ENCODE measurements around the gene ABHD12.
"Not testable (repeated sequence)": the region's sequence is repeated elsewhere in the genome, so short reads cannot be mapped to it uniquely, and the experiment has no call there.

Gene ABHD12

DNA sequence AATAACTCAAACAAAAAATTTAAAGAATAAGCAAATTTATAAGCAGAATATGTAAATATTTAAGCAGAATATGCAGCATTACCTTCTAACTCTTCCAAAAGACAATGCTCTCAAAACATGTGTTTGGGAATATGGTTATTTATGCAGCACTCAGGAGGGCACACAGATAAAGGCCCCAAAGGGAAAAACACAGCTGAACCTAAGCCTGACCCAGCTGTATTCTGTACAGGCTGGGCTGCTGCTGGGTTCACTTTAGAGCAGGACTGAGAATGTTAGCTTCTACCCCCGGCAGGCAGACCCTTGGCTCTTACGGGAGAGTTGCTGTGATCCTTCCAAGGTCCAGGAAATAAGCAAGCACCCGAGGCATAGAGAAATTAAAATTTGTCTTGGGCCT lies 37.3 kb downstream of the ABHD12 start:
- DNase-seq, result no peak

DNA sequence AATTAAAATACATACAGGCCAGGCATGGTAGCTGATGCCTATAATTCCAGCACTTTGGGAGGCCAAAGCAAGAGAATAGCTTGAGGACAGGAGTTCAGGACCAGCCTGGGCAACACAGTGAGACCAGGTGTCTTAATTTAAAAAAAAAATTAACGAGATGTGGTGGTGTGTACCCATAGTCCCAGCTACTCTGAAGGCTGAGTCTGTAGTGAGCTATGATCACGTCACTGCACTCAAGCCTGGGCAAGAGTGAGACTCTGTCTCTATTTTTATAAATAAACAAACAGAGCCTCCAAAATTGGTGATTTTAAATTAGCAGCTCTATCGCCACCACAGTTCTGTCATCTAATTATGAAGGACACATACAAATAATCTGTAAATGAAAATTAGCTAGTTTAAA lies 37.9 kb downstream of the ABHD12 start:
- DNase-seq, result no peak

DNA sequence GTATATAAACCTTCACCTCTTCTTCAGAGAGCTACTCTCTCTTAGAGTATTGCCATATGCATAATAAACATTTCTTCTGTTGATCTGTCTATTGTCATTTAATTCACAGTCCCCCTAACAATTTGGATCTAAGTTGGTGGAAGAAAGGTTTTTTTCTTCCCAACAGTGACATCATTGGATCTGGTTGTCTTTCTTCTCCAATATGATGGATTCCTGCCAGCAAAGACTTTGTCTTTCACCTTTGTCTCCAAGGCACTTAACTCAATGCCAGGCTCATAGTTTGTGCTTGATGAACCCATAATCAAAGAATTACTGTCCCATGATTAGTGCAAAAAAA lies 39.6 kb downstream of the ABHD12 start:
- no peak for DNase-seq

GRCh38 chr20:25346349-25346748 lies 44.3 kb downstream of the ABHD12 start:
- no peak for DNase-seq

DNA sequence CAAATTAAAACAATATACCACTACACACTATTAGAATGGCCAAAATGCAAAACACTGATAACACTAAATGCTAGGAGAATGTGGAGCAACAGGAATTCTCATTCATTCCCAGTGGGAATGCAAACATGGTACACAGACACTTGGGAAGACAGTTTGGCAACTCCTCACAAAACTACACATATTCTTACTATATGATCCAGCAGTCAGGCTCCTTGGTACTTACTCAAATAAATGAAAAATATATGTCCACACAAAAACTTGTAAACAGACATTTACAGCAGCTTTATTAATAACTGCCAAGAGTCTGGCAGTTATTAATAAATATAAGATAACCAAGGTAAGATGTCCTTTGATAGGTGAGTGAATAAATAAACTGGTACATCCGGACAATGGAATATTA lies 44.9 kb downstream of the ABHD12 start:
- no peak for DNase-seq

- DNase-seq, result no peak
Observed at GRCh38 chr20:25344634-25345033, 46.0 kb downstream of the ABHD12 start.

- DNase-seq, result no peak
Observed at GRCh38 chr20:25341716-25342680, 48.6 kb downstream of the ABHD12 start.

- no peak for DNase-seq
Observed at GRCh38 chr20:25340380-25340779, 50.3 kb downstream of the ABHD12 start.

- no peak for DNase-seq
Observed at GRCh38 chr20:25339608-25340007, 51.0 kb downstream of the ABHD12 start.

GRCh38 chr20:25338112-25339023 lies 52.3 kb downstream of the ABHD12 start:
- no peak for DNase-seq

GRCh38 chr20:25336561-25337422 lies 53.8 kb downstream of the ABHD12 start:
- DNase-seq, result no peak

- DNase-seq, result not testable (repeated sequence)
Observed at GRCh38 chr20:25334972-25335371, 55.7 kb downstream of the ABHD12 start.

GRCh38 chr20:25328954-25329498 lies 61.6 kb downstream of the ABHD12 start:
- DNase-seq, result no peak

DNA sequence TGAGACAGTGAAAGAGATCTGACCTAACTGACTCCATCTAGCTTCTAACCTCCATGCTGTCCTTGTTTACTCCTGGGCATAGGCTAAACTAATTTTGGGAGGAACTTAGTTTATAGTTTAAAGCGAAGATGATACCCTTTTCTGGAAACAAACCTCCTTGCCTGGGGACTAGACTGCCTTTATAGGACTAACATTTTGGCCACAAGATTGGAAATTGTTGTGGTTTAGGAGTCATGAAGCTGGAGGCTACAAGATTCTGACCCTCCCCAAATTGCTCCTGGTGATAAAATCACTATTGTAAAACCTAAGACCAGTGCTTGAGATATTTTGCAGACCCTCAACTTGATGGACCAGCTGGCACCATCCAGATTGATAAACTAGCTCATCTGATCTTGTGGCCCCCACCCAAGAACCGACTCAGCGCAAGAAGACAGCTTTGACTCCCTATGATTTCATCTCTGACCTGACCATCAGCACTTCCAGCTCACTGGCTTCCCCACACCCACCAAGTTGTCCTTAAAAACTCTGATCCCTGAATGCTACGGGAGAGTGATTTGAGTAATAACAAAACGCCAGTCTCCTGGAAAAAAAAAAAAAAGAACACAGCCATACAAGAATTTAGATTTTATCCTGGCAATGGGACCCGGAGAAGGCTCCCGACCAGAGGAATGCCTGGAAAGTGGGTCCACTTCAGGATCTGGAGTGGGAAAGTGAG lies 63.0 kb downstream of the ABHD12 start:
- no peak for DNase-seq

- DNase-seq, result no peak
Observed at GRCh38 chr20:25325997-25326396, 64.6 kb downstream of the ABHD12 start.

DNA sequence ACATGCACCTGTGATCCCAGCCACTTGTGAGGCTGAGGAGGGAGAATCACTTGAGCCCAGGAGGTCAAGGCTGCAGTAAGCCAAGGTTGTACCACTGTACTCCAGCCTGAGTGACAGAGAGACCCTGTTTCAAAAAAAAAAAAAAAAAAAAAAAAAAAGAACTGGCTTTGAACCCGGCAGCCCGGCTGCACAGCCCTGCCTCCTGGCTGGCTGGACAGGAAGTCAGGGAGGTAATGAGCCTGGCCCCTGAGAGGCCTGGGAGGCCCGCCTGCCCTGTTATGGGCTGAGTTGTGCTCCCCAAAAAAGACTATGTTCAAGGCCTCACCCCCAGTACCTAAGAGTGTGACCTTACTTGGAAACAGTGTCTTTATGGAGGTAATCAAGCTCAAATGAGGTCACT lies 65.6 kb downstream of the ABHD12 start:
- no peak for DNase-seq

GRCh38 chr20:25324412-25324811 lies 66.2 kb downstream of the ABHD12 start:
- DNase-seq, result no peak

- no peak for DNase-seq
Observed at GRCh38 chr20:25323496-25324246, 67.0 kb downstream of the ABHD12 start.

DNA sequence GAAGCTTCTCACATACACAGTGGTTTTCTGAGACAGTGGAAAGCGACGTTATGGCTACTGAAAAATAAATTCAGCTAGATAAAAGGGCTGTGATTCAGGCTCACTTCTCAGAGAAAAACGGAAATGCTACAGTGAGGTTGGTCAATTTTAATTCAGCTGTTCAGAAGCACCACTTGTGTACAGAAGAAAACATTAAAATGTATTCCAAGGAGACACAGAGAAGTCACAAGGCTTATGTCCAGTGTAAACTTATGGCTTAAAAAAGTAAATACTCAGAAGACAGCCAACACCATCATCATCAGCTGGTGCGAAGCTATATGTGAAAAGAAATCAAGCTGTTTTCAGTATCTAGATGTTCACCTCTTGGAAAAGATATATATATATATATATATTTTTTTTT lies 68.6 kb downstream of the ABHD12 start:
- no peak for DNase-seq

DNA sequence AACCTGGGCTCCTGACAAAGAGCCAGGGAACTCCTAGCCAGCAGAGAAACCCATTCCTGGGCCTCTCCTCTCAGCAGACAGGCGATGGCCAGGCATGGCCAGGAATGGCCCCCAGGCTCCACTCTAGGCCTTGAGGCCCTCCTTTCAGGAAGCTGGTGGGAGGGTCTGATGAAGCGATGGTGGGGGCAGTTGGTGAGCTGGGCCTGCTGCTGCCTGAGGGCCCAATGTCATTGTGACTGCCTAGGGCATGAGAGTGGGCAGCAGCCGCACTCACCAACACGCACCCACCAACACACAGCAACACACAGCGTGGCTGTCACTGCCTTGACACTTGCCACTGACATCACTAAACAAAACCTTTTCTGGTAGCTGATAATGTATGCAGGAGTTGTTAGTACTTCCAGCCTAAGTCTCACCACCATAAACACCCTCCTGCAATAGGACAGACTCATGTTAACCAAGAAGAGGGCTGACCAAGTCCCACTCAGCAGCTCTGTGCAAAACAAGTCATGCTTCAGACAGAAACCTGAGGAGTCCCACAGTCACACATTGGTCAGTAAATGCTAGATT lies 69.3 kb downstream of the ABHD12 start:
- no peak for DNase-seq

Data from stimulated activated naive CD4-positive, alpha-beta T cell (primary cell).